Activated T-helper 1 cell treated with anti-CD3 and anti-CD28 coated beads, Interleukin-2, amount 50 U/mL, for 16 hours (primary cell): ENCODE data around the gene QPCT.
"Not testable (repeated sequence)": the region's sequence is repeated elsewhere in the genome, so short reads cannot be mapped to it uniquely, and the experiment has no call there.

Source experiments
- DNase-seq, 2 donors: peaks; one replicate each; pipeline ENCODE4 v3.0.0-alpha.2; 2020; ENCODE audit warnings: low read depth in 1 of 2, low spot score in 1 of 2

The QPCT gene

DNA sequence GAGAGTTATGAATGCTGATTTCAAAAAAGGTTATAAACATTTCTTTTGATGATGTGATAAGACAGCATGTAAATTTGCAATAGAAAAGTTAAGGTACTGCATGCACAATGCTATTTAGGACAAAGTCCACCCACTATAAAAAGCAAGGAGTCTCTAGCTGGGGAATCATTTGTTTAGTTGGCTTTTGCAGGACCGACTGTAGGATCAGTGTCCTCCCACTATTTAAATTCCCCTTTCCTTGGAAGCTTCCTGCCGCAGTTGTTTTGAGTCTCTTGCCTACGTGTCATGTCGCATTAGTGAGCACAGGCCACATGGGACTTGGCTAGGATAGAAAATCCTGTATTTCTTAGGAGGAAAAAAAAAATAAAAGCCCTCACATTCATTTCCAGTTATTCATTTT, 13.1 kb downstream of the QPCT start:
- no peak for DNase-seq

DNA sequence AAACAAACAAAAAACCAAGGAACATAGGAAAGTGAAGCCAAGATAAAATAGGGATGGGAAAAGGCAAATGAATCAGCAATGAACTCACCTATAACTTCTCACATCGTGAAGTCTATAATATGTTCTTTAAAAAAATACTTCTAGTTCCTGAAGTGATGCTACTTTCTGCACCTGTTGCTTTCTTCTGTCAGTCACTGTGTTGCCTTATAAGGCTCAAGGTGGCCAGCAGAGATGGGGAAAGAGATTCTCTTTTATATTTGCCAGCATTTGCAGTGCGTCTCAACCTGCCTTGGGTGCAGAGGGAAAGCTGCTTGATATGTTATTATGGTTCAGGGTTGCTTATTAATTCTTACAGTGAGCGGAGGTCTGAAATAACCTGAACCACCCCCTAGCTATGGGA, 14.0 kb downstream of the QPCT start:
- DNase-seq, result no peak

DNA sequence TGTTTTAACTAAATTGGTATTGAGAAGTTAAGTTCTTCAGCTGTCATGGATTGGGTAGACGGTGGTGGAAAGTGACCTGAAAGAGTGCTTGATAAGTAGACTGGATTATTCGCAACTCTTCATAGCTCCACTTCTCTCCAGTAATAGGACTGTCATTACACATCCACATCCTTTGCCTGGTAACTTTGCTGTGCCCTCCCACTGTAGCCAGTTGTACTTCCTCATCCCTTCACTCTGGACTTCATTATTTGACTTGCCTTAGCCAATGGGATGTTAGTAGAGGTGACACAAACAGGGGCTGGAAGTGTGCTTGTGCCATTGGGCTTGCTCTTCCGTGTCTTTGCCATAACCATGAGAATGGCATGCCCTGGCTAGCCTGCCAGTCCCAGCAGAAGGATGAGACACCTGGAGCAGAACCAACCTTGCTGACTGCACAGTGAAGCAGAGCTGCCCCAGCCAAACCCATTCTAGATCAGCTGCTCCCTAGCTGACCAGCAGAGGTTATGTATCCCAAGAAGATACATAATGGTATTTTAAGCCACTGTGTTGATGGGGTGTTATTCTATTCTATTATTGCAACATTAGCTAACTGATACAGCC, 16.9 kb downstream of the QPCT start:
- DNase-seq, result no peak

- no peak for DNase-seq
Observed at GRCh38 chr2:37361994-37362698, 17.7 kb downstream of the QPCT start.

GRCh38 chr2:37364351-37364750, 19.9 kb downstream of the QPCT start:
- DNase-seq, result no peak

GRCh38 chr2:37365669-37366068, 21.2 kb downstream of the QPCT start:
- no peak for DNase-seq

- no peak for DNase-seq
Observed at GRCh38 chr2:37366773-37367172, 22.3 kb downstream of the QPCT start.

- no peak for DNase-seq
Observed at GRCh38 chr2:37367310-37367709, 22.9 kb downstream of the QPCT start.

- DNase-seq, result no peak
Observed at GRCh38 chr2:37367984-37368383, 23.6 kb downstream of the QPCT start.

- DNase-seq, result no peak
Observed at GRCh38 chr2:37370666-37371065, 26.2 kb downstream of the QPCT start.

- DNase-seq, result no peak
Observed at GRCh38 chr2:37372000-37372399, 27.6 kb downstream of the QPCT start.

- no peak for DNase-seq
Observed at GRCh38 chr2:37375741-37376288, 31.4 kb downstream of the QPCT start.

- DNase-seq, result no peak
Observed at GRCh38 chr2:37376421-37377186, 32.2 kb downstream of the QPCT start.

DNA sequence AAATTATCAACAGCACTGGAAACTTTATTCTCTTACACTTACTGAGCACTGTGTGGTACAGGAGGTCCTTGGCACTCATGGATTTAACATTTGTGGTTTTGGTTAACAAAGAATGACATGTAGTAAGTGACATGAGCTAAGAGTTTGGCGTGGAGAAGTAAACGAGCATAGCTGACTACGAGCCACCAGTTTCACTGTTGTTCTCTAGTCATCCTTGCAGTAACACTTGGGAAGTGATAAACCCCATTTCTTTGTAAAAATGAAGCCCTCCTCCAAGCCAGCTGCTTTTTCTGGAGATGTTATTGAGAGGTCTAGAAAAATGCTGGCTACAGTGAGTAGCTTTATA, 32.7 kb downstream of the QPCT start:
- DNase-seq, result no peak

- DNase-seq, result no peak
Observed at GRCh38 chr2:37378411-37378810, 34.0 kb downstream of the QPCT start.

GRCh38 chr2:37379881-37380296, 35.5 kb downstream of the QPCT start:
- DNase-seq, result no peak

DNA sequence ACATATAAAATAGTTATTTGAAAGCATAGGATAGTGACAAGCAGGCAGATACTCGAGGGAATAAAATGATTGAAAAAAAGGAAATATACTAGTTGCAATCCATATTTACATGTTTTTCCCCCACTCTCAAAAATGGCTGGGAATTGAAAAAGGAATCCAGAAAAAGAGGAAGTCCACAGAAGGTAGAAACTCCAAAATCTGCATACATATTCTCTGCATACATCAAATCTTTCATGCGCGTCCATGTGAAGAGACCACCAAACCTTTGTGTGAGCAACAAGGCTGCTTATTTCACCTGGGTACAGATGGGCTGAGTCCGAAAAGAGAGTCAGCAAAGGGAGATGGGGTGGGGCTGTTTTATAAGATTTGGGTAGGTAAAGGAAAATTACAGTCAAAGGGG, 36.4 kb downstream of the QPCT start:
- not testable (repeated sequence) for DNase-seq

- DNase-seq, result not testable (repeated sequence)
Observed at GRCh38 chr2:37384261-37384660, 39.8 kb downstream of the QPCT start.

DNA sequence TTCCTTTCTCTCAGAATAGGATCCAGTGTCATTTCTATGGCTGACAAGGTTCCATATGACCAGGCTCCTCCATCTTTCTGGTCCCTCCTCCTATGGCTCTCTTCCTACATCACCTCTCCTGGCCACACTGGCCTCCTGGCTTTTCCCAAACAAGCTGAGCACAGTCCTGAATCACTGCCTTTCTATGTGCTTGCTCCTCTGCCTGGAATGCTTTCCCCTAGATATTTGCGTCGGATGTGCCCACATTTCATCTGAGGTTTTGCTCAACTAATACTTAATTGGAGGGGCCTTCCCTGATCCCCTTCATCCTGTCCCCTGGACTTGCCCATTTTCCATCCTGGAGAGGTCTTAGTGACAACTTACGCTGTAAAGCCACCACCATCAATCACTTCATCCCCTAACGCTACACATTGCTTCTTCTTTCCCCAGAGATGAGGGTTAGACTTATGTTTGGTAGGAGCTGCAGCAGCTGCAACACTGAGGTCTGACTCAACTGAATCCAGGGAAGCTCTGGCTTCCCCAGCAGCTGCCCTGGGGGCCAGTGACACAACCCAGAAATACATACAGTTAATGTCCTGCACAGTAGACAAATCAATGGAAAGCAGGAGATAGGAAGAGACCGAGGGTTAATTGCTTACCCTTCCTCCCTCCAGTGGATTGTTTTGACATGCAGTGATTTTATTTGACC, 42.9 kb downstream of the QPCT start:
- DNase-seq, result no peak

DNA sequence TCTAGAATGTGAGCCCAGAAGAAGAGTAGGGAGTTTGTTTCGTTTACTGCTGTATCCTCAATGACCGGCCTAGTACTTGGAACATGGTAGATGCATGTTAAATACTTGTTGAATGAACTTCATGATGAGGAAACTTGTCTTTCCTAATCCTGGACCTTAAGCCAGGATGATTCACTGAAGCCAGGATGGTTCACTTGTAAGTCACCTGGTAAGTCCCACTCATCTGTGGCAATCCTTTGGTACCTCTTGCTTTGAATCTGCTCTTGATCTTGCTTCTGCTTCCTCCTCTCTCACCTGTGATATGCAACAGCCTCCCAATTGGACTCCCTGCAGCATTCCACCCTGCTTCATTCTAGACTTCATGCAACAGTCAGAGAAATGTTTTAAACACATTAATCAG, 43.6 kb downstream of the QPCT start:
- no peak for DNase-seq

DNA sequence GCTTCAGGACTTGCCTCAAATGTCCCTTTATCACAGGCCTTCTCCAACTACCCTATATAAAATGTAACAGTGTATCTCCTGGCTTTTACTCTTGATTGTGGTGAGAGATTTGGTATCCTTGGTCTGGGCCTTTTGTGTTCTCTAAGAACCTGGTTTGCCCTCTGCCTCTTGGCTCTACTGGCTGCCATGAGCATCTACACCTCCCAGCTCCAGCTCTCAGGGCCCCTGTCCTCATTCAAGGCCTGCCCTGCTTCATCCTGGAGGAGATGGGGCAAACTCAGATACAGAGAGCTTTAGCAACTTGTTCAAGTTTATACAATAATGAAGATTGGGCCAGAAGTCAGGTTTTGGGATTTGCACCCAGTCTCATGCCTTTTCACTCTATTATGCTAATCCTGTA, 45.0 kb downstream of the QPCT start:
- DNase-seq, result no peak
